ENCODE results near the gene BCO1.

The BCO1 gene

DNA sequence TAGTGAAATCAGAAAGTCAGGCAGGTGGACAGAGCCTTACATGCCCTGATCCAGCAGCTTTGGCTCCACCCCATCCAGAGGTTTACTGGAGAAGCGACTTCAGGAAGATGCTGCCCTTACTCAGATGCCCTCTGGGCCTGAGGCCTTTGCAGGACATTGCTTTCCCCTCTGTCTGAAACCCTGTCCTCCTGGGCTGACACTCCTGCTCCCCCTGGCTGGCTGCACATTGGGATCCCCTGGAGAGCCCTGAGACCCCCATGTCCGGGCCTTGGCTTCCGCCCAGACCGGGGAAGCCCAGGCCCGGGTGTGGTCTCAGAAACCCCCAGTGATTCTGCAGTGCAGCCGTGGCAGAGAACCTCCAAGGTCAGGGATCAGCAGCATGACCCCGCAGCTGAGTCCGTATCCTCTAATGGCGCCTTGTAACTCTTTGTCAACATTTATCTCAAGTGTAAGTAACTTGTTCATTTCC is 36.6 kb downstream of the BCO1 start:
- no peak for DNase-seq (ENCODE audit: low spot score)
- H3K27me3 Mint-ChIP-seq (ENCODE audit: low read depth) = no peaks in the 10 kb centered on the region
- H3K27ac Mint-ChIP-seq = no peak overlapping the region
- no peak overlapping the region for H3K4me3 Mint-ChIP-seq
- H3K4me1 Mint-ChIP-seq (ENCODE audit: low read depth) = no peaks in the 10 kb centered on the region
- no peaks in the 10 kb centered on the region for H3K36me3 Mint-ChIP-seq (ENCODE audit: low read depth)
- no peaks in the 10 kb centered on the region for H3K9me3 Mint-ChIP-seq

DNA sequence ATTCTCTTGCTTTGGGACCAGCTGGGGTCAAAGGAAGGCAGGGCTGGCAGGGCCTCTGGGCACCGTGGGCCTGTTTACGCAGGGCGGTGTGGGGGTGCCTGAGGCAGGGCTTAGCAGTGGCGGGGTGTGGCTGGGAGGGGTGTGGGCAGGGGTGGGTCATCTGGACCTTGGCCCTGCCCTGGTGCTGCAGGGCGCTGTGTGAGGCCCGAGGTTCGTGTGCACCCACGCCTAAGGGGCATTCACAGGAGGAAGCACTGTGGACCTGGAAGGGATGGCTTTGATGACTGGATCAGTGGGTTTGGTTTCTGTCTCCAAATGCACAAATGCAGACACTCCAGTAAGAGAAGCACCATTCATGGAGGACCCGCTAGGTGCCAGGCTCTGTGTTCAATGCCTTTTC is 37.3 kb downstream of the BCO1 start:
- Mint-ChIP-seq H3K9me3 (no peaks in the 10 kb centered on the region), H3K27ac (no peak overlapping the region), H3K27me3 (ENCODE audit: low read depth) (no peaks in the 10 kb centered on the region), H3K36me3 (ENCODE audit: low read depth) (no peaks in the 10 kb centered on the region), H3K4me1 (ENCODE audit: low read depth) (no peaks in the 10 kb centered on the region), H3K4me3 (no peak overlapping the region)
- no peak for DNase-seq (ENCODE audit: low spot score)

DNA sequence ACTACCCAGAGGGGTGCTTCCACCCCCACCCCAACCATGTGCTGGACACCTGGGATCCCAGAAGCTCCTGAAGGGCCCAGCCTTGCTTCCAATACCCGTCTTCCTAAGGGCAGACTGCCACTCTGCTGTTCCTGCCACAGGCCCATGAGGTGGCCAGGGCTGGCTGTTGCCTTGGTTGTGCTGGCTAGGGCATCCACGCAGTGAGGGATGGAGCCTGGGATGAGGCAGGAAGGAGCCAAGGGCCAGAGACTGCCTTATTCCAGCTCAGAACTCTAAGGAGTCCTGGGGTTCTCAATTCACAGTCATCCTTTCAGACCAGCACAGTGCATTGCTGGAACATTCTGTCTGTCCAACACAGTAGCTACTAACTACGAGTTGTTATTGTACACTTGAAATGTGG is 37.8 kb downstream of the BCO1 start:
- no peak overlapping the region for H3K4me3 Mint-ChIP-seq
- no peaks in the 10 kb centered on the region for H3K9me3 Mint-ChIP-seq
- no peaks in the 10 kb centered on the region for H3K4me1 Mint-ChIP-seq (ENCODE audit: low read depth)
- no peaks in the 10 kb centered on the region for H3K36me3 Mint-ChIP-seq (ENCODE audit: low read depth)
- H3K27me3 Mint-ChIP-seq (ENCODE audit: low read depth) = no peaks in the 10 kb centered on the region
- no peak overlapping the region for H3K27ac Mint-ChIP-seq
- no peak for DNase-seq (ENCODE audit: low spot score)

DNA sequence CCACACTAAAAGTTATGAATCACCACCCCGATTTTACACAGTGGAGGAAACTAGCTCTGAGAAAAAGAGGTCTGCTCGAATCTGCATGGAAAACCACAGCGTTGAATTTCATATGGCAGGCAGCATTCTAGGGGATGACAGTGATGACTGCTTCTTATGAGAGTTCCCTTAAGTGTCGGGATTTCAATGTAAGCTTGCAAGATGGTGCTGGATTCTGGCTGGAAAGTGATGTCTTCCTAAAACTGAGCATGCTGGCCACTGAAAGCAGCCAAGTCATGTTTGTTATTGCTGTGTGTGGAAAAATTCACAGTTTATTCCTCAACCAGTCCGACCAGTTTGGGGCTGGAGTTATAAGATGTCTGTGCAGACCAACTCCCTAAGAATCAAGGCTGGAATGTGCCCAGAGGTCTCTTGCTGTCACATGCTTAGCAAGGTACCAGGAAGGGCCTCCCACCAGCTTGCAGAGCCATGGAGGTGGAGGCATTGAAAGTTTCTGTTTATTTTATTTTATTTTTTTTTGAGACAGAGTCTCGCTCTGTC is 39.1 kb downstream of the BCO1 start:
- Mint-ChIP-seq H3K36me3 (ENCODE audit: low read depth) (no peaks in the 10 kb centered on the region), H3K9me3 (no peaks in the 10 kb centered on the region), H3K27me3 (ENCODE audit: low read depth) (no peaks in the 10 kb centered on the region), H3K4me1 (ENCODE audit: low read depth) (no peaks in the 10 kb centered on the region), H3K4me3 (no peak overlapping the region), H3K27ac (no peak overlapping the region)
- no peak for DNase-seq (ENCODE audit: low spot score)

DNA sequence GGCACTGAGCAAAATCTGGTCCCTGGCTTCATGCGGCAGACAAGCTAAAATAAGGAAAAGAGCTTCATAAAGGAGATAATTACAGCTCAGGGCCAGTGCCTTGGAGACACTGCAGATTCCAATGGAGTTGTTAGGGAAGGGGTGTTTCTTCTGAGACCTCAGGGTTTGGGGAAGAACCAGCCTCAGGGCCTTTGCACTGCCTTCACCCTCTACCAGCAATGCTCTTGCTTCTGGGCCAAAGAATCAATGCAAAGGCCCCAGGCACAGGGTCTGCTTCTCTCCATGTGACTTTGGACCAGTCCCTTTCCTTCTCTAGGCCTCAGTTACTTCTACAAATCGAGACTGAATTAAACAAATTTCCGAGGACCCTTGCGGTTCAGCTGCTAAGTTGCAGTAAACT is 40.0 kb downstream of the BCO1 start:
- no peak overlapping the region for H3K4me3 Mint-ChIP-seq
- H3K9me3 Mint-ChIP-seq = no peaks in the 10 kb centered on the region
- no peak overlapping the region for H3K27ac Mint-ChIP-seq
- H3K36me3 Mint-ChIP-seq (ENCODE audit: low read depth) = no peaks in the 10 kb centered on the region
- H3K4me1 Mint-ChIP-seq (ENCODE audit: low read depth) = no peaks in the 10 kb centered on the region
- no peak for DNase-seq (ENCODE audit: low spot score)
- H3K27me3 Mint-ChIP-seq (ENCODE audit: low read depth) = no peaks in the 10 kb centered on the region

DNA sequence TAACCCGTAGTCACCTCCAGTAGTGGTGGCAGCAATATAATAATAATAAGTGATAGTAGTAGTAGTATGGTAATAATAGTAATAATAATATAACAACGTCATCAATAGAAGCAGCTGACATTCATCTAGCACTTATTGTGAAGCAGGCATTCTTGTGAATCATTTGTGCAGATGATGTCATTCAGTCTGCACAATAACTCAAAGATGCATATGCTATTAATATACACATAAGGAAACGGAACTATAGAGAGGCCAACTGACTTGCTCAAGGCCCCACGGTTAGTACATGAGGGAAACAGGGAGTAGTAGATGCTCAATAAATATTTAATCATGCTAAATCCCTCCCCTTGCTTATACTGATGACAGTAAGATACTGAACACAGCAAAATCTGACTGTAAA is 40.9 kb downstream of the BCO1 start:
- H3K4me3 Mint-ChIP-seq = no peak overlapping the region
- H3K27me3 Mint-ChIP-seq (ENCODE audit: low read depth) = no peaks in the 10 kb centered on the region
- H3K4me1 Mint-ChIP-seq (ENCODE audit: low read depth) = no peaks in the 10 kb centered on the region
- H3K36me3 Mint-ChIP-seq (ENCODE audit: low read depth) = no peaks in the 10 kb centered on the region
- DNase-seq (ENCODE audit: low spot score) = no peak
- no peak overlapping the region for H3K27ac Mint-ChIP-seq
- H3K9me3 Mint-ChIP-seq = no peaks in the 10 kb centered on the region

DNA sequence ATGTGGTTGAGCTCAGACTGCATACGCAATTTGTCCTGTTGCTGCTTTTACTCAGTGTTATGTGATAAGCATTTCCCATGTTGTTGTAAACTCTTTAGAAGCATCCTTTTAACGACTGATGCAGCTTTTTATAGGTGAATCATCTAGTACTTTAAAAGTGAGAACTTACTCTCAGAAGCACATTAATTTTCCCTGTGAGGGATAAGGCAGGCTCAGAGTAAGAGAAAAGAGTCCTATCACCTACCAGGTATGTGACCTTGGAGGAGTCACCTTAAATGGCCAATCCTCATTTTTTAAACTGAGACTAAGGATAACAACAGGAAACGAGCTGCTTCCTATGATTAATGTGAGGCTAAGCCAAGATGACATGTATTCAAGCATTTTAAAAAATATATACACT is 41.9 kb downstream of the BCO1 start:
- Mint-ChIP-seq H3K36me3 (ENCODE audit: low read depth) (no peaks in the 10 kb centered on the region), H3K27ac (no peak overlapping the region), H3K27me3 (ENCODE audit: low read depth) (no peaks in the 10 kb centered on the region), H3K9me3 (no peaks in the 10 kb centered on the region), H3K4me1 (ENCODE audit: low read depth) (no peaks in the 10 kb centered on the region), H3K4me3 (no peak overlapping the region)
- DNase-seq (ENCODE audit: low spot score) = no peak

DNA sequence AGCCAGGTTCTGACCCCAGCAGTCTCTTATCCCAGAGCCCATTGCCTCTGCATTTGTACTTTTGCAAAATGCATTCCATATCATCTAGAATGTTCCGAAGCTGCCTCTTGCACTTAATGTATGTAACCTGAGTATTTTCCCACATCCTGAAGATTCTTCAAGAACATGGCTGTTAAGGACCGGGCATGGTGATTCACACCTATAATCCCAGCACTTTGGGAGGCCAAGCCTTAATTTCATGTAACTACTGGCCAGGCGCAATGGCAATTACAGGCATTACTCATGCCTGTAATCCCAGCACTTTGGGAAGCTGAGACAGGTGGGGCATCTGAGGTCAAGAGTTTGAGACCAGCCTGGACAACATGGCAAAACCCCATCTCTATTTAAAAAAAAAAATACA is 44.6 kb downstream of the BCO1 start:
- DNase-seq (ENCODE audit: low spot score) = no peak
- H3K9me3 Mint-ChIP-seq = no peaks in the 10 kb centered on the region
- H3K27me3 Mint-ChIP-seq (ENCODE audit: low read depth) = no peaks in the 10 kb centered on the region
- no peaks in the 10 kb centered on the region for H3K4me1 Mint-ChIP-seq (ENCODE audit: low read depth)
- H3K27ac Mint-ChIP-seq = no peak overlapping the region
- no peak overlapping the region for H3K4me3 Mint-ChIP-seq
- no peaks in the 10 kb centered on the region for H3K36me3 Mint-ChIP-seq (ENCODE audit: low read depth)

DNA sequence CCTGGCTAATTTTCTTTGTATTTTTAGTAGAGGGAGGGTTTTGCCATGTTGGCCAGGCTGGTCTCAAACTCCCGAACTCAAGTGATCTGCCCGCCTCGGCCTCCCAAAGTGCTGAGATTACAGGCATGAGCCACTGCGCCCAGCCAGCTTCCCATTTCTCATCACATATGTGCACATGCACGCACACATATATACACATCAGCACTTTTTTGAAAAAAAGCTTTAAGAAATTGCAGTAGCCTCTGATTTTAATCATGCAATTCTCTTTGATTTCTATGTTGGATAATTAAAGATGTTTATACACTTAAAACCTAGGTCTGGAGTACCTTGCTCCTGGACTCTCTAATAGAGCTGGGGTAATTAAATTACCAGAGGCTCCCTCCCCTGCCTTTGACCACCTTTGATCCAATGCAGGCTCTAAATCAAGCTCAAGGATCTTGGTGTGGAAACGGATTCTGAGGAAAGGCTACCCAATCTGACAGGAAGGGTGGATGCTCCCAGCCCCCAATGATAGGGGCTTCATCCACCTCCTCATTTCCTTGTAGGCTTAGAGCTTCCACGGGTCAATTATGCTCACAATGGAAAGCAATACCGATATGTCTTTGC is 46.6 kb downstream of the BCO1 start:
- Mint-ChIP-seq H3K36me3 (ENCODE audit: low read depth) (no peaks in the 10 kb centered on the region), H3K27ac (no peak overlapping the region), H3K9me3 (no peaks in the 10 kb centered on the region), H3K4me3 (no peak overlapping the region), H3K27me3 (ENCODE audit: low read depth) (no peaks in the 10 kb centered on the region), H3K4me1 (ENCODE audit: low read depth) (no peaks in the 10 kb centered on the region)
- DNase-seq (ENCODE audit: low spot score) = no peak

DNA sequence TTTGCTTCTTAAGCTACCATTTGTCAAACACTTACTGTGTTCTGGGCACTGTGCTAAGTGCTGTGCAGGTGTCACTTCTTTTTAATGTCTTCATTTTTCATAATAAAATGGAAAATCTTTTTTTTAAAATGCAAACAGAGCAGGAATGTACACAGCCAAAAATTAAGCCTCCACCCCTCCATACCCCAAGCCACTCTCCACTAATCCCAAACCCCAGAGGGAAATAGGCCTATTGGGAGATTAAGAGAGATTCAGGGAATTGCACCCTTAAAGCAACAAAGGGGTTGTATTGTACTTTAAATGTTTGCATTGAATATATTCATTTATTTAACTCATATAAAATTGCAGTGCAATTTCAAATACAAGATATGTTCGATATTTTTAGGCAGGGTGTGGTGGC is 47.7 kb downstream of the BCO1 start:
- no peaks in the 10 kb centered on the region for H3K4me1 Mint-ChIP-seq (ENCODE audit: low read depth)
- no peaks in the 10 kb centered on the region for H3K36me3 Mint-ChIP-seq (ENCODE audit: low read depth)
- H3K9me3 Mint-ChIP-seq = no peaks in the 10 kb centered on the region
- DNase-seq (ENCODE audit: low spot score) = no peak
- no peak overlapping the region for H3K27ac Mint-ChIP-seq
- no peaks in the 10 kb centered on the region for H3K27me3 Mint-ChIP-seq (ENCODE audit: low read depth)
- no peak overlapping the region for H3K4me3 Mint-ChIP-seq

DNA sequence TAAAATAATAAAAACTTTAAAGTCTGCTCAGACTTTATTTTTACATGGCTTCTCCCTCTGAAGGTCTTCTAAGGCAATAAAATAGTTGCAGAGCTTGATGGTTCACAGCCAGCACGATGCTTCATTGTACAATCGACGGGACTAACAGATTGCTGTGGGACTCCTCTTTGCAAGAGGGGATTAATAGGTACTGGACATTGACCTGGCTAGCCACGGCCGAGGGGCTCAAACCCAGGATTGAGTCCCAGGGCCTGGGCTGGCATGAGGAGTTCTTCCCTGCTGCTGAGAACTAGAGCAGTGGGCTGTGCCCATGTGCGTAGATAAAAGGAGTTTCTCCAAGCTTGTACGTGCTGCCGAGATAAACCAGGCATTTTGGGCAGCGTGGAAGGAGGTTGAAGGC is 52.6 kb downstream of the BCO1 start:
- Mint-ChIP-seq H3K36me3 (ENCODE audit: low read depth) (no peaks in the 10 kb centered on the region), H3K4me3 (no peak overlapping the region), H3K27me3 (ENCODE audit: low read depth) (peaks cover 4% of the 10 kb centered on the region), H3K4me1 (ENCODE audit: low read depth) (no peaks in the 10 kb centered on the region), H3K27ac (no peak overlapping the region), H3K9me3 (no peaks in the 10 kb centered on the region)
- DNase-seq (ENCODE audit: low spot score) = no peak

DNA sequence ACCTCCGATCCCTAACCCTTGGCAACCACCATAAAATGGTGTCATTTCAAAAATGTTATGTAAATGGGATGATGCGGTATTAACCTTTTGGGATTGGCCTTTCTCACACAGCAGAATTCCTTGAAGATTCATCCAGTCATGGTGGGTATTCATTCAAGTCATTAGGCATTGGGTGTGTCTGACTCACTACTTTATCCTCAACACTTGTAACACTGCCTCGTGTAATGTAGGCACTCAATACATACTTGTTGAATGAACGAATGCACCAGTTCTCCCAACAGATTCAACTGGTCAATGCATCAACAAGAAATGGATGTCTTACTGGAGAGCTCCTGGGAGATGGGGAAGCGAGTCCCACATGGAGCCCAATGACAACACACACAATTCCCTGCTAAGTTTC is 54.4 kb downstream of the BCO1 start:
- H3K27me3 Mint-ChIP-seq (ENCODE audit: low read depth) = peaks cover 6% of the 10 kb centered on the region
- H3K4me3 Mint-ChIP-seq = no peak overlapping the region
- no peak for DNase-seq (ENCODE audit: low spot score)
- no peaks in the 10 kb centered on the region for H3K9me3 Mint-ChIP-seq
- no peak overlapping the region for H3K27ac Mint-ChIP-seq
- no peaks in the 10 kb centered on the region for H3K36me3 Mint-ChIP-seq (ENCODE audit: low read depth)
- H3K4me1 Mint-ChIP-seq (ENCODE audit: low read depth) = no peaks in the 10 kb centered on the region

DNA sequence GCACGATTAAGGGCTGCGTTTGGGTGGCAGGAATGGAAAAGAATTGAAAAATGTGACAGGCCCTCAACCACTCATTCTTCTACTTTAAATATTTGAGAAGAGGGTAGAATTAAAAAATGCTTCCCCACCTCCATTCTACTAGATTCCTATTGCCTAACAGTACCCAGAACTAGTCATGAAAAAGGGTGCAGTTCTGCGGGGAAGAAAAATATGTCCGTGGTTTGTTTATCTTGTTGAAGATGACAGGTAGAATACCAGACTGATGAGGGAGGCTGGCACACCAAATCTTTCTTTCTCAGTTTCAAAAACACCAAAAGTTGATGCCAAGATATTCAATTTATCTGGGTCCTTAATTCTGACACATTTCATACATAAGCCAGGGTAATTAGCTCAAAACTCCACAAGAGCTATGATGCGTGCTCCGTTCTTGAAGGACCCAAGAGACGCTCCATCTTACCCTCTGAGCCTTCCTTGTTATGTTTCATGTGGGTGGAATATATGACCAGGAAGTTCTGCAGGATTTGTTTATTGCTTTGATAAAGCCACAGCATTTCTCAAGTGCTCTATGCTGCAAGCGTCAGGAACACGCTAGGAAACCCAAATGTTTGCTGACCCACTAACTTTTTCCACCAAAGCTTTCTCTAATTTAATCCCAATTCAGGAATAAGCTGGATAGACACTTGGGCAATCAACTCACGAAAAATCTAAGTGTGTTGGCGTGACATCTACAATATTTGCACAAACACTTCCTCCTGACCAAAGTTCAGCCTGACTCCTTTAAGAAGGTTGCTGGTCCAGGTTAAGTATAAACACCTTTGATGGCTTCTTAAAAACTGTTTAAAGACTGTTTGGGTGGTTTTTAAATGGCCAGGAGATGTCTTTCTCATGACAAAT is 55.7 kb downstream of the BCO1 start:
- no peaks in the 10 kb centered on the region for H3K36me3 Mint-ChIP-seq (ENCODE audit: low read depth)
- peaks cover 6% of the 10 kb centered on the region for H3K27me3 Mint-ChIP-seq (ENCODE audit: low read depth)
- no peaks in the 10 kb centered on the region for H3K9me3 Mint-ChIP-seq
- H3K4me1 Mint-ChIP-seq (ENCODE audit: low read depth) = no peaks in the 10 kb centered on the region
- H3K4me3 Mint-ChIP-seq = no peak overlapping the region
- no peak for DNase-seq (ENCODE audit: low spot score)
- no peak overlapping the region for H3K27ac Mint-ChIP-seq

DNA sequence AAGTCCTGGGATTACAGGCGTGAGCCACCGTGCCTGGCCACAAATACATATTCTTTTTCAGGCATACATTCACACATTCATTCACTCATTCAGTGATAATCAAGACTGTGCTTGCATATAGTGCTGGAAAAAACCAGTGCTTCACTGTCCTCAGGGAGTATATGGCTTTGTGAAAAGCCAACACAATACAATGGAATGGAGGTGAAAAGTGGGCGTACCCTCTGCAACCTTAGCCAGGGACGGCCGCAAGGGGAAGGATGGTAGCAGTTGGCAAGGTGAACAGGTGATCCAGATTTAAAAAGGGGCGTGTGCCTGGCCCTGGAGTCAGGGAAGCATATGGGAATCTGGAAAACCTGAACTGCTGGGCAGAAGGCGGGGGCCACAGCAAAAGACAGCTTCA is 58.1 kb downstream of the BCO1 start:
- Mint-ChIP-seq H3K4me1 (ENCODE audit: low read depth) (no peaks in the 10 kb centered on the region), H3K9me3 (no peaks in the 10 kb centered on the region), H3K4me3 (no peak overlapping the region), H3K36me3 (ENCODE audit: low read depth) (no peaks in the 10 kb centered on the region), H3K27me3 (ENCODE audit: low read depth) (peaks cover 6% of the 10 kb centered on the region), H3K27ac (no peak overlapping the region)
- no peak for DNase-seq (ENCODE audit: low spot score)
